Fibroblast of lung (primary cell): ENCODE results near the gene ADAMTS6.

ENCODE experiments used
- CTCF ChIP-seq, 2 donors: IDR thresholded peaks in 1 of 2; conservative IDR thresholded peaks in 1 of 2; 1 replicate in 1 of 2; 2 replicates in 1 of 2; pipeline ENCODE4 v1.5.1; 2011 to 2012; ENCODE audit warnings: low read length in 2 of 2, control low read depth in 1 of 2, inconsistent platforms in 1 of 2, low read depth in 1 of 2, mild to moderate bottlenecking in 1 of 2
- EZH2 ChIP-seq: IDR thresholded peaks from 2 replicates; pipeline ENCODE4 v1.5.1; 2012; ENCODE audit warnings: low read length, control low read depth, mild to moderate bottlenecking; ENCODE audit errors: missing control alignments

- no peak for TF ChIP-seq CTCF (conservative IDR thresholded peaks at IDR 0.05 in 1 of 2, IDR thresholded peaks at IDR 0.05 in 1 of 2; ENCODE audit: low read depth in 1 of 2, low read length in 2 of 2)
- no peak for TF ChIP-seq EZH2
These were observed 278.0 kb downstream of the ADAMTS6 start for GRCh38 chr5:65203746-65204145.
